A549 treated with ZK216348 at 1 μM for 4 hours (cell line): Measurements from ENCODE around the gene ZC3HAV1L. TPM values are rescaled to one million over a fixed set of nuclear protein-coding genes. Genes with fewer than 3 reads are reported as not detected.

Experiments used
- total RNA-seq: library from RNA; stranded (reverse); fragments of 200-300 nt; extraction: Qiagen RNA extraction; gene quantifications from 5 replicates; pipeline ENCODE4 v1.2.3, GENCODE V29; 2022; ENCODE audit warnings: low read depth

ZC3HAV1L gene, protein sequence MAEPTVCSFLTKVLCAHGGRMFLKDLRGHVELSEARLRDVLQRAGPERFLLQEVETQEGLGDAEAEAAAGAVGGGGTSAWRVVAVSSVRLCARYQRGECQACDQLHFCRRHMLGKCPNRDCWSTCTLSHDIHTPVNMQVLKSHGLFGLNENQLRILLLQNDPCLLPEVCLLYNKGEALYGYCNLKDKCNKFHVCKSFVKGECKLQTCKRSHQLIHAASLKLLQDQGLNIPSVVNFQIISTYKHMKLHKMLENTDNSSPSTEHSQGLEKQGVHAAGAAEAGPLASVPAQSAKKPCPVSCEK
- 4.2 to 9.8 TPM (median 6.5 TPM) in 5 replicates for total RNA-seq

DNA sequence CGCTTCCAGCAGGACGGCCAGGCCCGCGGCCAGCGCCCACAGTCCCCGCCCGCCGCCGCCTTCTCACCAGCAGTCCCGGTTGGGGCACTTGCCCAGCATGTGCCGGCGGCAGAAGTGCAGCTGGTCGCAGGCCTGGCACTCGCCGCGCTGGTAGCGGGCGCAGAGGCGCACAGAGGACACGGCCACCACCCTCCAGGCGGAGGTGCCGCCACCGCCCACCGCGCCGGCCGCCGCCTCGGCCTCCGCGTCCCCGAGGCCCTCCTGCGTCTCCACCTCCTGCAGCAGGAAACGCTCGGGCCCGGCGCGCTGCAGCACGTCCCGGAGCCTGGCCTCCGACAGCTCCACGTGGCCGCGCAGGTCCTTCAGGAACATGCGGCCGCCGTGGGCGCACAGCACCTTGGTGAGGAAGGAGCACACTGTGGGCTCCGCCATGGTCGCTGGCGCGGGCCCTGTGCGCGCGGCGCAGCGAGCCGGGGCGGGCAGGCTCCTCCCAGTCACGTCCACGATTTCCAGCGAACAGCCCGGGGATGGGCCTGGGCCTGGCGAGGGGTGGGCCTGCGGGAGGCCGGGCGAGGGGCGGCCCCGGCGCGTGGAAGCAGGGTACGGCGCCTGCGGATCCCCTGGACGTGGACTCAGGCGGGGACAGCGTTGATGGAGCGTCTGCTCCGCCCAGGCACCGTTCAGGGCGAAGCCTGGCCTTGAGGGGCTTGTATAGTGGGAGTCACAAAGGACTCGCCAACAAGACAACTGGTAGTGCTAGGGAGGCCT lies at the start of gene ZC3HAV1L:
TSS of gene ZC3HAV1L (minus strand) at position 457 of the 768 bp plus-strand sequence. CDS start at position 432, 25 bp downstream.

GRCh38 chr7:138981332-138982203 lies 54.3 kb downstream of the ZC3HAV1L start, which contains the start of gene KIAA1549:
Gene KIAA1549, minus strand, starts transcription at chr7:138981389. Its CDS starts 120 bp downstream, at chr7:138981269.

Other genes starting within 250 kb of the ZC3HAV1L start
- not detected in 5 replicates for gene TMEM213, start 238.0 kb downstream of the ZC3HAV1L start, total RNA-seq
- gene ATP6V0A4, start 237.8 kb downstream of the ZC3HAV1L start, total RNA-seq = 0.09 to 0.34 TPM (median 0.28 TPM) in 5 replicates
- gene KIAA1549, start 54.7 kb downstream of the ZC3HAV1L start, total RNA-seq = 4.2 to 8.6 TPM (median 6.5 TPM) in 5 replicates
- gene ZC3HAV1, start 73.7 kb upstream of the ZC3HAV1L start, total RNA-seq = 28.3 to 35.6 TPM (median 34.3 TPM) in 5 replicates
- 1.6 to 3.6 TPM (median 2.7 TPM) in 5 replicates for gene UBN2, start 195.2 kb upstream of the ZC3HAV1L start, total RNA-seq